SK-N-SH (cell line): ENCODE data around the gene LDAF1. TPM values are rescaled to one million over a fixed set of nuclear protein-coding genes. Genes with fewer than 3 reads are reported as not detected.

Experiments
- CTCF ChIA-PET: fragments of 300-600, 350-600 bp; formaldehyde crosslinking; extraction: SDS; loops from one replicate; lab custom pipeline; 2021; lab: Yijun Ruan, JAX
- POLR2A ChIA-PET: fragments of 350-600 bp; sonication (Branson Sonifier 250); formaldehyde crosslinking; extraction: SDS; loops from one replicate; lab custom pipeline; 2020; ENCODE audit warnings: antibody characterized with exemption, inconsistent platforms; lab: Yijun Ruan, JAX
- DNase-seq: peaks from one replicate; pipeline ENCODE4 v3.0.0; 2012
- H2AFZ ChIP-seq: fragments of 200-600 bp; sonication (generic); 2 replicates; pipeline ENCODE4 v1.8.1; 2016; ENCODE audit warnings: antibody characterized with exemption, mild to moderate bottlenecking, low read depth
- H3F3A ChIP-seq: fragments of 200-600 bp; sonication (generic); replicated peaks from 2 replicates; pipeline ENCODE3; 2016; ENCODE audit warnings: antibody characterized with exemption, mild to moderate bottlenecking; ENCODE audit not compliant: insufficient read depth
- H3K27ac ChIP-seq, 2 experiments: fragments of 200-500 bp in 1 of 2; fragments of 200-600 bp in 1 of 2; sonication (Bioruptor generic) in 1 of 2; sonication (generic), shearing (Covaris generic) in 1 of 2; 2 replicates each; pipeline versions ENCODE4 v1.5.1 to v1.6.1; 2014 to 2016; ENCODE audit warnings: low read depth in 2 of 2, inconsistent platforms in 1 of 2, low read length in 1 of 2, mild to moderate bottlenecking in 1 of 2, mixed read lengths in 1 of 2
- H3K27me3 ChIP-seq: fragments of 200-600 bp; sonication (generic), shearing (Covaris generic); 2 replicates; pipeline ENCODE4 v1.6.1; 2016; ENCODE audit warnings: mixed run types; ENCODE audit not compliant: insufficient read depth
- H3K36me3 ChIP-seq, 2 experiments: fragments of 200-500 bp in 1 of 2; fragments of 200-600 bp in 1 of 2; sonication (Bioruptor generic) in 1 of 2; sonication (generic) in 1 of 2; replicated peaks in 1 of 2; 2 replicates each; pipeline versions ENCODE3 to v1.5.1; 2014 to 2016; ENCODE audit warnings: low read length in 1 of 2, mild to moderate bottlenecking in 1 of 2; ENCODE audit not compliant: insufficient read depth in 2 of 2, control insufficient read depth in 1 of 2
- H3K4me1 ChIP-seq, 2 experiments: fragments of 200-500 bp in 1 of 2; fragments of 200-600 bp in 1 of 2; sonication (Bioruptor generic) in 1 of 2; sonication (generic), shearing (Covaris generic) in 1 of 2; 2 replicates each; pipeline versions ENCODE4 v1.5.1 to v1.6.1; 2014 to 2016; ENCODE audit warnings: low read depth in 1 of 2, low read length in 1 of 2, mixed run types in 1 of 2; ENCODE audit not compliant: insufficient read depth in 2 of 2, control insufficient read depth in 1 of 2
- H3K4me2 ChIP-seq: fragments of 200-600 bp; sonication (generic), shearing (Covaris generic); 2 replicates; pipeline ENCODE4 v1.6.1; 2017; ENCODE audit warnings: mixed run types
- H3K4me3 ChIP-seq, 2 experiments: fragments of 200-500 bp in 1 of 2; fragments of 200-600 bp in 1 of 2; sonication (Bioruptor generic) in 1 of 2; sonication (generic), shearing (Covaris generic) in 1 of 2; 2 replicates each; pipeline versions ENCODE4 v1.5.1 to v1.8.1; 2014 to 2016; ENCODE audit warnings: low read depth in 2 of 2, inconsistent platforms in 1 of 2, low read length in 1 of 2, mild to moderate bottlenecking in 1 of 2, mixed read lengths in 1 of 2, moderate library complexity in 1 of 2
- H3K79me2 ChIP-seq: fragments of 200-600 bp; sonication (generic); 2 replicates; pipeline ENCODE4 v1.8.1; 2017; ENCODE audit warnings: mild to moderate bottlenecking; ENCODE audit not compliant: insufficient read depth
- H3K9ac ChIP-seq: fragments of 200-600 bp; sonication (generic); 2 replicates; pipeline ENCODE4 v1.6.1; 2017; ENCODE audit warnings: mixed run types
- H3K9me2 ChIP-seq: fragments of 200-600 bp; sonication (generic); 2 replicates; pipeline ENCODE4 v1.6.1; 2017; ENCODE audit warnings: mixed run types
- H3K9me3 ChIP-seq: fragments of 200-600 bp; sonication (generic); 2 replicates; pipeline ENCODE4 v1.6.1; 2017; ENCODE audit warnings: mixed run types, mild to moderate bottlenecking, moderate library complexity
- H4K20me1 ChIP-seq: fragments of 200-600 bp; sonication (generic); 2 replicates; pipeline ENCODE4 v1.6.1; 2017; ENCODE audit warnings: mild to moderate bottlenecking, mixed run types; ENCODE audit not compliant: insufficient read depth
- CTCF ChIP-seq: fragments of 200-600 bp; sonication (generic); IDR thresholded peaks from 2 replicates; pipeline ENCODE4 v1.6.1; 2017; ENCODE audit warnings: antibody characterized with exemption, mild to moderate bottlenecking, moderate library complexity
- EZH2phosphoT487 ChIP-seq: fragments of 200-600 bp; sonication (generic); IDR thresholded peaks from 2 replicates; pipeline ENCODE4 v1.6.1; 2017; ENCODE audit warnings: low read depth, mixed run types, mild to moderate bottlenecking, antibody characterized with exemption, moderate library complexity, borderline replicate concordance
- FOSL2 ChIP-seq: IDR thresholded peaks from 2 replicates; pipeline ENCODE4 v1.4.0; 2012; ENCODE audit warnings: low read depth, mild to moderate bottlenecking, moderate library complexity, borderline replicate concordance
- GATA2 ChIP-seq: sonication (generic); formaldehyde crosslinking; IDR thresholded peaks from 2 replicates; pipeline ENCODE4 v1.5.0; 2020; ENCODE audit warnings: mild to moderate bottlenecking, missing genetic modification reagents
- IRF3 ChIP-seq: fragments of 150-350 bp; IDR thresholded peaks from 2 replicates; pipeline ENCODE4 v1.6.1; 2016; ENCODE audit warnings: mild to moderate bottlenecking, low read depth, low read length
- MXI1 ChIP-seq: IDR thresholded peaks from 2 replicates; pipeline ENCODE4 v1.6.1; 2012; ENCODE audit warnings: mild to moderate bottlenecking, low read depth, low read length, improper control_type of control experiment
- POLR2AphosphoS5 ChIP-seq: IDR thresholded peaks from 2 replicates; pipeline ENCODE4 v1.6.1; 2012; ENCODE audit warnings: low read depth, low read length
- RCOR1 ChIP-seq: fragments of 150-350 bp; IDR thresholded peaks from 2 replicates; pipeline ENCODE4 v1.6.1; 2017; ENCODE audit warnings: antibody characterized with exemption, low read length
- REST ChIP-seq: IDR thresholded peaks from 2 replicates; pipeline ENCODE4 v1.6.1; 2012; ENCODE audit warnings: mild to moderate bottlenecking, low read depth, low read length, moderate library complexity
- RFX5 ChIP-seq: IDR thresholded peaks from 2 replicates; pipeline ENCODE4 v1.6.1; 2012; ENCODE audit warnings: mild to moderate bottlenecking, improper control_type of control experiment, low read length
- RXRA ChIP-seq: IDR thresholded peaks from 2 replicates; pipeline ENCODE4 v1.4.0; 2012; ENCODE audit warnings: low read depth, mild to moderate bottlenecking, borderline replicate concordance
- SIN3A ChIP-seq: IDR thresholded peaks from 2 replicates; pipeline ENCODE4 v1.6.1; 2012; ENCODE audit warnings: low read depth, mild to moderate bottlenecking, low read length, moderate library complexity, borderline replicate concordance
- SMC3 ChIP-seq: IDR thresholded peaks from 2 replicates; pipeline ENCODE4 v1.6.1; 2012; ENCODE audit warnings: low read depth, low read length, improper control_type of control experiment
- TCF12 ChIP-seq: IDR thresholded peaks from 2 replicates; pipeline ENCODE4 v1.4.0; 2012
- TEAD4 ChIP-seq: IDR thresholded peaks from 2 replicates; pipeline ENCODE4 v1.4.0; 2012; ENCODE audit warnings: mild to moderate bottlenecking, borderline replicate concordance; ENCODE audit not compliant: insufficient read depth
- YY1 ChIP-seq: IDR thresholded peaks from 2 replicates; pipeline ENCODE4 v1.4.0; 2012; ENCODE audit warnings: low read depth, mild to moderate bottlenecking
- ZBTB33 ChIP-seq: IDR thresholded peaks from 2 replicates; pipeline ENCODE4 v1.4.0; 2012; ENCODE audit warnings: low read depth, borderline replicate concordance
- WGBS: methylation state at CpG from one replicate; pipeline ENCODE4 v1.1.6; 2017; ENCODE audit warnings: low lambda C conversion rate; 5-methylcytosine and 5-hydroxymethylcytosine counted together
- polyA plus RNA-seq, 3 experiments: library from polyadenylated mRNA; depleted of rRNA; stranded (reverse); fragments of >200 nt; gene quantifications; 2 replicates each; pipeline ENCODE4 v1.2.3, GENCODE V29; 2012

Gene LDAF1
- polyA plus RNA-seq, 1 of the 3 experiments (the other 2 are of a cell fraction): 10.0 TPM

GRCh38 chr16:21184834-21185233, 26.4 kb downstream of the LDAF1 start:
- TF ChIP-seq SIN3A (no peak), RCOR1 (no peak), TEAD4 (no peak), ZBTB33 (no peak), REST (no peak), GATA2 (CRISPR knock-in tag) (no peak), MXI1 (no peak), FOSL2 (no peak), YY1 (no peak), EZH2phosphoT487 (no peak), POLR2AphosphoS5 (no peak), RFX5 (no peak), SMC3 (no peak), TCF12 (no peak), RXRA (no peak), IRF3 (no peak), CTCF (no peak)
- POLR2A ChIA-PET: no interaction called here

More at GRCh38 chr16:21184834-21185233, 26.4 kb downstream of the LDAF1 start:
- Histone ChIP-seq H3K9ac (no peak overlapping the region), H3K4me3 (no peak overlapping the region), H2AFZ (no peak overlapping the region), H3F3A (no peaks in the 10 kb centered on the region), H3K79me2 (no peaks in the 10 kb centered on the region), H3K27ac (no peak overlapping the region), H3K27me3 (no peaks in the 10 kb centered on the region), H3K9me3 (no peaks in the 10 kb centered on the region), H3K9me2 (no peaks in the 10 kb centered on the region), H3K36me3 (peaks cover 5 to 20% of the 10 kb centered on the region in 2 experiments), H3K4me1 (no peaks in the 10 kb centered on the region; a peak in 1 of 4 replicates), H4K20me1 (no peaks in the 10 kb centered on the region), H3K4me2 (no peak overlapping the region)
- CTCF ChIA-PET: interaction anchor here (10.5 kb wide), 1 partner anchor 115 kb away, joined by 169 read pairs; no protein-coding TSS in a partner anchor
- DNase-seq: no peak
- WGBS: 90% methylated on average over 3 of the region's 3 CpGs
